DOHH2 (cell line): ENCODE results near the gene PEX10.

Experiments
- H3F3A ChIP-seq: fragments of 200-600 bp; sonication (generic), shearing (Covaris generic); 2 replicates; pipeline ENCODE4 v1.6.0; 2016; ENCODE audit warnings: antibody characterized with exemption, mild to moderate bottlenecking; ENCODE audit not compliant: control insufficient read depth, insufficient read depth
- H3K27ac ChIP-seq: fragments of 200-600 bp; sonication (generic); 2 replicates; pipeline ENCODE4 v1.5.1; 2014; ENCODE audit warnings: low read depth, mild to moderate bottlenecking, low read length, moderate library complexity
- H3K27me3 ChIP-seq: fragments of 200-600 bp; sonication (generic); 2 replicates; pipeline ENCODE4 v1.6.1; 2014; ENCODE audit warnings: mild to moderate bottlenecking, low read length, mixed read lengths; ENCODE audit not compliant: control insufficient read depth
- H3K36me3 ChIP-seq: fragments of 200-600 bp; sonication (generic); 2 replicates; pipeline ENCODE4 v1.6.1; 2014; ENCODE audit warnings: mild to moderate bottlenecking, low read length, moderate library complexity, mixed read lengths; ENCODE audit not compliant: control insufficient read depth
- H3K4me1 ChIP-seq: fragments of 200-600 bp; sonication (generic); 2 replicates; pipeline ENCODE4 v1.6.1; 2014; ENCODE audit warnings: mild to moderate bottlenecking, low read length, mixed read lengths; ENCODE audit not compliant: control insufficient read depth
- H3K4me2 ChIP-seq: fragments of 200-600 bp; sonication (generic); 2 replicates; pipeline ENCODE4 v1.6.0; 2014; ENCODE audit warnings: mild to moderate bottlenecking, low read length, moderate library complexity
- H3K4me3 ChIP-seq: fragments of 200-600 bp; sonication (generic); 2 replicates; pipeline ENCODE4 v1.5.1; 2014; ENCODE audit warnings: mild to moderate bottlenecking, low read length, mixed read lengths
- H3K79me2 ChIP-seq: fragments of 200-600 bp; sonication (generic); 2 replicates; pipeline ENCODE4 v1.6.1; 2014; ENCODE audit warnings: mild to moderate bottlenecking, low read length, mixed read lengths; ENCODE audit not compliant: control insufficient read depth
- H3K9me2 ChIP-seq: fragments of 200-600 bp; sonication (generic); replicated peaks from 2 replicates; pipeline ENCODE4 v1.6.1; 2014; ENCODE audit warnings: mild to moderate bottlenecking, low read length, mixed read lengths; ENCODE audit not compliant: control insufficient read depth
- H3K9me3 ChIP-seq: fragments of 200-600 bp; sonication (generic); 2 replicates; pipeline ENCODE4 v1.6.1; 2014; ENCODE audit warnings: antibody characterized with exemption, low read length, mixed read lengths; ENCODE audit not compliant: control insufficient read depth, insufficient read depth
- H4K20me1 ChIP-seq: fragments of 200-600 bp; sonication (generic); 2 replicates; pipeline ENCODE4 v1.6.0; 2014; ENCODE audit warnings: low read depth, mild to moderate bottlenecking, antibody characterized with exemption, low read length, moderate library complexity; ENCODE audit not compliant: control insufficient read depth, insufficient read depth
- EZH2phosphoT487 ChIP-seq: fragments of 200-600 bp; sonication (generic); IDR thresholded peaks from 2 replicates; pipeline ENCODE4 v1.6.1; 2017; ENCODE audit warnings: borderline replicate concordance, mild to moderate bottlenecking, antibody characterized with exemption, low read length, moderate library complexity, mixed read lengths
- TF ChIP-seq, protein P1 (sequence below): fragments of 200-600 bp; sonication (generic); IDR thresholded peaks from one replicate; pipeline ENCODE4 v1.5.1; 2014; ENCODE audit warnings: antibody characterized with exemption, mild to moderate bottlenecking, low read depth, low read length; ENCODE audit not compliant: poor library complexity, severe bottlenecking

Gene PEX10

DNA sequence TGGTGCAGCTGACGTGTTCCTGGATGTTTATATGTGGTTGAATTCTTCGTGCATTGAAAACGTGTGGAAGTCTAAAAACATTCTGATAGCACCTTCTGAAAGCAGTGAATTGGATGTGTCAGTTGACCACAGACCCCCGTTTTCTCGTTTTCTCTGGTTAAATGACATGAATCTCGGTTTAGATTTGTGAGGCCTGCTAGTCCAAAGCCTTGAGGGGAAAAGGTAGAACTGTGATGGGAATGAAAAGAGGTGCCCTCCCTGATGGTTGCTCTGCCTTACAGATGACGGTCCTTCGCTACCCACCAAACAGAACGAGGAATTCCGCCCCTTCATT, 11.8 kb downstream of the PEX10 start:
- Histone ChIP-seq H4K20me1 (peaks cover 7% of the 10 kb centered on the region), H3K27me3 (no peaks in the 10 kb centered on the region), H3K27ac (no peak overlapping the region), H3K79me2 (peaks cover 37% of the 10 kb centered on the region), H3K4me2 (no peak overlapping the region), H3K36me3 (peaks cover 90% of the 10 kb centered on the region), H3F3A (peaks cover 17% of the 10 kb centered on the region), H3K9me3 (no peaks in the 10 kb centered on the region), H3K4me1 (no peaks in the 10 kb centered on the region), H3K4me3 (no peak overlapping the region), H3K9me2 (no peaks in the 10 kb centered on the region)
- TF ChIP-seq EZH2phosphoT487: no peak
- TF ChIP-seq, protein P1, sequence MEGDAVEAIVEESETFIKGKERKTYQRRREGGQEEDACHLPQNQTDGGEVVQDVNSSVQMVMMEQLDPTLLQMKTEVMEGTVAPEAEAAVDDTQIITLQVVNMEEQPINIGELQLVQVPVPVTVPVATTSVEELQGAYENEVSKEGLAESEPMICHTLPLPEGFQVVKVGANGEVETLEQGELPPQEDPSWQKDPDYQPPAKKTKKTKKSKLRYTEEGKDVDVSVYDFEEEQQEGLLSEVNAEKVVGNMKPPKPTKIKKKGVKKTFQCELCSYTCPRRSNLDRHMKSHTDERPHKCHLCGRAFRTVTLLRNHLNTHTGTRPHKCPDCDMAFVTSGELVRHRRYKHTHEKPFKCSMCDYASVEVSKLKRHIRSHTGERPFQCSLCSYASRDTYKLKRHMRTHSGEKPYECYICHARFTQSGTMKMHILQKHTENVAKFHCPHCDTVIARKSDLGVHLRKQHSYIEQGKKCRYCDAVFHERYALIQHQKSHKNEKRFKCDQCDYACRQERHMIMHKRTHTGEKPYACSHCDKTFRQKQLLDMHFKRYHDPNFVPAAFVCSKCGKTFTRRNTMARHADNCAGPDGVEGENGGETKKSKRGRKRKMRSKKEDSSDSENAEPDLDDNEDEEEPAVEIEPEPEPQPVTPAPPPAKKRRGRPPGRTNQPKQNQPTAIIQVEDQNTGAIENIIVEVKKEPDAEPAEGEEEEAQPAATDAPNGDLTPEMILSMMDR: no peak

DNA sequence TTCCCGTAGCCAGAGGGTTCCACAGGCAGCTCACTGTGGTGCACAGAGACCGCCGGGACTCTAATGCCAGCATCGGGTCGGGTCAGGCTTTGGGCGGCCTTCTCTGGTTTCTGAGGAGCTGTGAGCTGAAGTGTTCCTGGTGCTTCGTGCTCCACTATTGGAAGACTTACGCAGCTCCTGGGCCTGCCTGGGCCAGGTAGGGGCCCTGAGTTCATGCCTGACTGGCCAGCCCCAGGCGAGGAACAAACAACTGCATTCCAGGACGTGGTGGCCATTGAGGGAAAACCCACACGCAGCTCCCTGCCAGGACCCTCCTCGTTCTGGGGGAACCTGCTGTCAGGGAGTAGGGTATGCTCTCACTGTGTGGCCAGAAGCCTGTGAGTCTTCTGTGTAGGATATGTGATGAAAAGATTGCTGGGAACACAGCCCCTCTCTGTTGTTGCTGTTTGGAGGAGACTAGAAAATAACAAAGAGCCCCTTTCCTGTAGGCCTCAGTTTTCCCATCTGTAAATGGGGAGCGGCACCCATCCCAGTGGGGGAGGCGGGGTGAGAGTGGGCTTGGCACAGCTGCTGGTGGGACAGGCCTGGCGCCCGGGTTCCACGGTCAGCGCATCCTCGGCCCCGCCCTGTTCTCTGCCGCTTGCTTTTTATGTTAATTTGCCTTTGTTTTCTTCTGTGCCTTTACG, 12.3 kb downstream of the PEX10 start:
- peaks cover 42% of the 10 kb centered on the region for H3K79me2 ChIP-seq
- H3K9me3 ChIP-seq: no peaks in the 10 kb centered on the region
- H3K4me2 ChIP-seq: no peak overlapping the region
- no peak overlapping the region for H3K4me3 ChIP-seq
- no peaks in the 10 kb centered on the region for H3K9me2 ChIP-seq
- H3K4me1 ChIP-seq: no peaks in the 10 kb centered on the region
- no peak for TF ChIP-seq EZH2phosphoT487
- TF ChIP-seq, protein P1: no peak
- H3K36me3 ChIP-seq: peaks cover 90% of the 10 kb centered on the region
- H3K27me3 ChIP-seq: no peaks in the 10 kb centered on the region
- peaks cover 4% of the 10 kb centered on the region; the same call in 1 of the 2 replicates for H4K20me1 ChIP-seq
- H3F3A ChIP-seq: peaks cover 12% of the 10 kb centered on the region
- no peak overlapping the region for H3K27ac ChIP-seq

DNA sequence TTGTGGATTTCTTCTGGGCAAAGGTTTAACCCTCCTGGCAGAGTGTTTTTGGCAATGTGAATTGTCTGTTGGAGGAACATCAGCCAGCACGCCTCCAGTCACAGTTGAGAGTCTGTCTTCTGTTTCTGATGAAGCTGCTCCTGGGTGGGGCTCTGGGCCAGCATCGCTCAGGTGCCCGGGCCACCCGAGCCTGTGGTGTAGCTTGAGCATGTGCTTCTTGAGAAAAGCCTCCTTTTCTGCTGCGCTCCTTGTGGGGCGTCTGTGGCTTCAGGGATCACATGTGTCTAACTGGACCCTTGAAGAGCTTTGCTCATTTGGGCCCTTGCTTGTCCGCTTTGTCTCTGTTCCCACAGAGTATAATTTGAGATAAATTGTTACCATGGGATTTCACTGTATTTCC, 13.5 kb downstream of the PEX10 start:
- Histone ChIP-seq H3K9me2 (no peaks in the 10 kb centered on the region), H4K20me1 (peaks cover 10% of the 10 kb centered on the region; the same call in 1 of the 2 replicates), H3K27me3 (no peaks in the 10 kb centered on the region), H3K9me3 (no peaks in the 10 kb centered on the region), H3K27ac (no peak overlapping the region), H3K36me3 (peaks cover 90% of the 10 kb centered on the region), H3F3A (peaks cover 12% of the 10 kb centered on the region), H3K4me1 (peaks cover 4% of the 10 kb centered on the region), H3K4me2 (no peak overlapping the region), H3K79me2 (peaks cover 54% of the 10 kb centered on the region), H3K4me3 (no peak overlapping the region)
- TF ChIP-seq EZH2phosphoT487: no peak
- TF ChIP-seq, protein P1: no peak
